ENCODE results near the gene SLC22A5. TPM values are rescaled to one million over a fixed set of nuclear protein-coding genes. Genes with fewer than 3 reads are reported as not detected.

Gene SLC22A5
- total and polyA plus RNA-seq, 9 of the 15 experiments (the other 6 are each of a cell fraction or from before 2014, with no cell fraction given), result 3.0 to 16.6 (median 8.3) TPM

DNA sequence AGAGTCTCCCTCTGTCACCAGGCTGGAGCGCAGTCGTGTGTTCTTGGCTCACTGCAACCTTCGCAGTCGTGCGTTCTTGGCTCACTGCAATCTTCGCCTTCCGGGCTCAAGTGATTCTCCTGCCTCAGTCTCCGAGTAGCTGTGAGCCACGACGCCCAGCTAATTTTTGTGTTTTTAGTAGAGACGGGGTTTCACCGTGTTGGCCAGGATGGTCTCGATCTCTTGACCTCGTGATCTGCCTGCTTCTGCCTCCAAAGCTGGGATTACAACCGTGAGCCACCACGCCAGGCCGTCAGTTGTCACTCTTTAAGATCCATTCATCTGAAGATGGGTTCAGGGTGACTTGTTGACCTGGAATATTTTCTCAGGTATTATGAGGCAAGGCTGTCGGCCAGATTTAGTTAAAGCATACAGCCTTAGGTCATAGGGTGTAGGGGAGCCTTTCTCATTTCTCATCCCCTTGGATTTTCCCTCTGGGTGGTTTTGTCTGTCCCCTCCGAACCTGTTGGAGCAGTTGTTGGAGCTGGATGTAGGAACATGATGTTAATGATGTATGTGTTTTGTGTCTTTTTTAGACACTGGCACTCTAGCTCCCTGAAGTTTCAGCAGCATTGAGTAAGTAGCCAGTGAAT is 1.6 kb downstream of the SLC22A5 start (continued):
- TF ChIP-seq, protein P1, sequence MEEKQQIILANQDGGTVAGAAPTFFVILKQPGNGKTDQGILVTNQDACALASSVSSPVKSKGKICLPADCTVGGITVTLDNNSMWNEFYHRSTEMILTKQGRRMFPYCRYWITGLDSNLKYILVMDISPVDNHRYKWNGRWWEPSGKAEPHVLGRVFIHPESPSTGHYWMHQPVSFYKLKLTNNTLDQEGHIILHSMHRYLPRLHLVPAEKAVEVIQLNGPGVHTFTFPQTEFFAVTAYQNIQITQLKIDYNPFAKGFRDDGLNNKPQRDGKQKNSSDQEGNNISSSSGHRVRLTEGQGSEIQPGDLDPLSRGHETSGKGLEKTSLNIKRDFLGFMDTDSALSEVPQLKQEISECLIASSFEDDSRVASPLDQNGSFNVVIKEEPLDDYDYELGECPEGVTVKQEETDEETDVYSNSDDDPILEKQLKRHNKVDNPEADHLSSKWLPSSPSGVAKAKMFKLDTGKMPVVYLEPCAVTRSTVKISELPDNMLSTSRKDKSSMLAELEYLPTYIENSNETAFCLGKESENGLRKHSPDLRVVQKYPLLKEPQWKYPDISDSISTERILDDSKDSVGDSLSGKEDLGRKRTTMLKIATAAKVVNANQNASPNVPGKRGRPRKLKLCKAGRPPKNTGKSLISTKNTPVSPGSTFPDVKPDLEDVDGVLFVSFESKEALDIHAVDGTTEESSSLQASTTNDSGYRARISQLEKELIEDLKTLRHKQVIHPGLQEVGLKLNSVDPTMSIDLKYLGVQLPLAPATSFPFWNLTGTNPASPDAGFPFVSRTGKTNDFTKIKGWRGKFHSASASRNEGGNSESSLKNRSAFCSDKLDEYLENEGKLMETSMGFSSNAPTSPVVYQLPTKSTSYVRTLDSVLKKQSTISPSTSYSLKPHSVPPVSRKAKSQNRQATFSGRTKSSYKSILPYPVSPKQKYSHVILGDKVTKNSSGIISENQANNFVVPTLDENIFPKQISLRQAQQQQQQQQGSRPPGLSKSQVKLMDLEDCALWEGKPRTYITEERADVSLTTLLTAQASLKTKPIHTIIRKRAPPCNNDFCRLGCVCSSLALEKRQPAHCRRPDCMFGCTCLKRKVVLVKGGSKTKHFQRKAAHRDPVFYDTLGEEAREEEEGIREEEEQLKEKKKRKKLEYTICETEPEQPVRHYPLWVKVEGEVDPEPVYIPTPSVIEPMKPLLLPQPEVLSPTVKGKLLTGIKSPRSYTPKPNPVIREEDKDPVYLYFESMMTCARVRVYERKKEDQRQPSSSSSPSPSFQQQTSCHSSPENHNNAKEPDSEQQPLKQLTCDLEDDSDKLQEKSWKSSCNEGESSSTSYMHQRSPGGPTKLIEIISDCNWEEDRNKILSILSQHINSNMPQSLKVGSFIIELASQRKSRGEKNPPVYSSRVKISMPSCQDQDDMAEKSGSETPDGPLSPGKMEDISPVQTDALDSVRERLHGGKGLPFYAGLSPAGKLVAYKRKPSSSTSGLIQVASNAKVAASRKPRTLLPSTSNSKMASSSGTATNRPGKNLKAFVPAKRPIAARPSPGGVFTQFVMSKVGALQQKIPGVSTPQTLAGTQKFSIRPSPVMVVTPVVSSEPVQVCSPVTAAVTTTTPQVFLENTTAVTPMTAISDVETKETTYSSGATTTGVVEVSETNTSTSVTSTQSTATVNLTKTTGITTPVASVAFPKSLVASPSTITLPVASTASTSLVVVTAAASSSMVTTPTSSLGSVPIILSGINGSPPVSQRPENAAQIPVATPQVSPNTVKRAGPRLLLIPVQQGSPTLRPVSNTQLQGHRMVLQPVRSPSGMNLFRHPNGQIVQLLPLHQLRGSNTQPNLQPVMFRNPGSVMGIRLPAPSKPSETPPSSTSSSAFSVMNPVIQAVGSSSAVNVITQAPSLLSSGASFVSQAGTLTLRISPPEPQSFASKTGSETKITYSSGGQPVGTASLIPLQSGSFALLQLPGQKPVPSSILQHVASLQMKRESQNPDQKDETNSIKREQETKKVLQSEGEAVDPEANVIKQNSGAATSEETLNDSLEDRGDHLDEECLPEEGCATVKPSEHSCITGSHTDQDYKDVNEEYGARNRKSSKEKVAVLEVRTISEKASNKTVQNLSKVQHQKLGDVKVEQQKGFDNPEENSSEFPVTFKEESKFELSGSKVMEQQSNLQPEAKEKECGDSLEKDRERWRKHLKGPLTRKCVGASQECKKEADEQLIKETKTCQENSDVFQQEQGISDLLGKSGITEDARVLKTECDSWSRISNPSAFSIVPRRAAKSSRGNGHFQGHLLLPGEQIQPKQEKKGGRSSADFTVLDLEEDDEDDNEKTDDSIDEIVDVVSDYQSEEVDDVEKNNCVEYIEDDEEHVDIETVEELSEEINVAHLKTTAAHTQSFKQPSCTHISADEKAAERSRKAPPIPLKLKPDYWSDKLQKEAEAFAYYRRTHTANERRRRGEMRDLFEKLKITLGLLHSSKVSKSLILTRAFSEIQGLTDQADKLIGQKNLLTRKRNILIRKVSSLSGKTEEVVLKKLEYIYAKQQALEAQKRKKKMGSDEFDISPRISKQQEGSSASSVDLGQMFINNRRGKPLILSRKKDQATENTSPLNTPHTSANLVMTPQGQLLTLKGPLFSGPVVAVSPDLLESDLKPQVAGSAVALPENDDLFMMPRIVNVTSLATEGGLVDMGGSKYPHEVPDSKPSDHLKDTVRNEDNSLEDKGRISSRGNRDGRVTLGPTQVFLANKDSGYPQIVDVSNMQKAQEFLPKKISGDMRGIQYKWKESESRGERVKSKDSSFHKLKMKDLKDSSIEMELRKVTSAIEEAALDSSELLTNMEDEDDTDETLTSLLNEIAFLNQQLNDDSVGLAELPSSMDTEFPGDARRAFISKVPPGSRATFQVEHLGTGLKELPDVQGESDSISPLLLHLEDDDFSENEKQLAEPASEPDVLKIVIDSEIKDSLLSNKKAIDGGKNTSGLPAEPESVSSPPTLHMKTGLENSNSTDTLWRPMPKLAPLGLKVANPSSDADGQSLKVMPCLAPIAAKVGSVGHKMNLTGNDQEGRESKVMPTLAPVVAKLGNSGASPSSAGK (IDR thresholded peaks at IDR 0.05), result peak; percentile 26; the same call in 1 of the 2 replicates
- no peak for TF ChIP-seq STAT5B (CRISPR knock-in tag; IDR thresholded peaks at IDR 0.05)
- TF ChIP-seq GATAD2A (IDR thresholded peaks at IDR 0.05), result no peak
- TF ChIP-seq, protein P2, sequence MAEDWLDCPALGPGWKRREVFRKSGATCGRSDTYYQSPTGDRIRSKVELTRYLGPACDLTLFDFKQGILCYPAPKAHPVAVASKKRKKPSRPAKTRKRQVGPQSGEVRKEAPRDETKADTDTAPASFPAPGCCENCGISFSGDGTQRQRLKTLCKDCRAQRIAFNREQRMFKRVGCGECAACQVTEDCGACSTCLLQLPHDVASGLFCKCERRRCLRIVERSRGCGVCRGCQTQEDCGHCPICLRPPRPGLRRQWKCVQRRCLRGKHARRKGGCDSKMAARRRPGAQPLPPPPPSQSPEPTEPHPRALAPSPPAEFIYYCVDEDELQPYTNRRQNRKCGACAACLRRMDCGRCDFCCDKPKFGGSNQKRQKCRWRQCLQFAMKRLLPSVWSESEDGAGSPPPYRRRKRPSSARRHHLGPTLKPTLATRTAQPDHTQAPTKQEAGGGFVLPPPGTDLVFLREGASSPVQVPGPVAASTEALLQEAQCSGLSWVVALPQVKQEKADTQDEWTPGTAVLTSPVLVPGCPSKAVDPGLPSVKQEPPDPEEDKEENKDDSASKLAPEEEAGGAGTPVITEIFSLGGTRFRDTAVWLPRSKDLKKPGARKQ (CRISPR knock-in tag; IDR thresholded peaks at IDR 0.05), result no peak
- no peak for TF ChIP-seq NCOR1 (IDR thresholded peaks at IDR 0.05)
- TF ChIP-seq HDAC1 (IDR thresholded peaks at IDR 0.05), result peak in 1 of 2 experiments; percentile 45; a peak in 2 of 4 replicates
- no peak for TF ChIP-seq STAG1 (CRISPR knock-in tag; IDR thresholded peaks at IDR 0.05; ENCODE audit: borderline replicate concordance)
- no peak for TF ChIP-seq NR0B1 (IDR thresholded peaks at IDR 0.05; ENCODE audit: partially characterized antibody)
- TF ChIP-seq, protein P3, sequence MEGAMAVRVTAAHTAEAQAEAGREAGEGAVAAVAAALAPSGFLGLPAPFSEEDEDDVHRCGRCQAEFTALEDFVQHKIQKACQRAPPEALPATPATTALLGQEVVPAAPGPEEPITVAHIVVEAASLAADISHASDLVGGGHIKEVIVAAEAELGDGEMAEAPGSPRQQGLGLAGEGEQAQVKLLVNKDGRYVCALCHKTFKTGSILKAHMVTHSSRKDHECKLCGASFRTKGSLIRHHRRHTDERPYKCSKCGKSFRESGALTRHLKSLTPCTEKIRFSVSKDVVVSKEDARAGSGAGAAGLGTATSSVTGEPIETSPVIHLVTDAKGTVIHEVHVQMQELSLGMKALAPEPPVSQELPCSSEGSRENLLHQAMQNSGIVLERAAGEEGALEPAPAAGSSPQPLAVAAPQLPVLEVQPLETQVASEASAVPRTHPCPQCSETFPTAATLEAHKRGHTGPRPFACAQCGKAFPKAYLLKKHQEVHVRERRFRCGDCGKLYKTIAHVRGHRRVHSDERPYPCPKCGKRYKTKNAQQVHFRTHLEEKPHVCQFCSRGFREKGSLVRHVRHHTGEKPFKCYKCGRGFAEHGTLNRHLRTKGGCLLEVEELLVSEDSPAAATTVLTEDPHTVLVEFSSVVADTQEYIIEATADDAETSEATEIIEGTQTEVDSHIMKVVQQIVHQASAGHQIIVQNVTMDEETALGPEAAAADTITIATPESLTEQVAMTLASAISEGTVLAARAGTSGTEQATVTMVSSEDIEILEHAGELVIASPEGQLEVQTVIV (CRISPR knock-in tag; IDR thresholded peaks at IDR 0.05; ENCODE audit: borderline replicate concordance), result no peak
